Fibroblast of skin of right quadriceps (primary cell): Measurements from ENCODE around the gene DDX43.
A peak's percentile ranks its signal among the peaks of the same experiment; 100 is the strongest.
"Not testable (repeated sequence)": the region's sequence is repeated elsewhere in the genome, so short reads cannot be mapped to it uniquely, and the experiment has no call there.

ENCODE experiments used
- DNase-seq: peaks from one replicate; pipeline ENCODE4 v3.0.0-alpha.2; 2013

Gene DDX43

DNA sequence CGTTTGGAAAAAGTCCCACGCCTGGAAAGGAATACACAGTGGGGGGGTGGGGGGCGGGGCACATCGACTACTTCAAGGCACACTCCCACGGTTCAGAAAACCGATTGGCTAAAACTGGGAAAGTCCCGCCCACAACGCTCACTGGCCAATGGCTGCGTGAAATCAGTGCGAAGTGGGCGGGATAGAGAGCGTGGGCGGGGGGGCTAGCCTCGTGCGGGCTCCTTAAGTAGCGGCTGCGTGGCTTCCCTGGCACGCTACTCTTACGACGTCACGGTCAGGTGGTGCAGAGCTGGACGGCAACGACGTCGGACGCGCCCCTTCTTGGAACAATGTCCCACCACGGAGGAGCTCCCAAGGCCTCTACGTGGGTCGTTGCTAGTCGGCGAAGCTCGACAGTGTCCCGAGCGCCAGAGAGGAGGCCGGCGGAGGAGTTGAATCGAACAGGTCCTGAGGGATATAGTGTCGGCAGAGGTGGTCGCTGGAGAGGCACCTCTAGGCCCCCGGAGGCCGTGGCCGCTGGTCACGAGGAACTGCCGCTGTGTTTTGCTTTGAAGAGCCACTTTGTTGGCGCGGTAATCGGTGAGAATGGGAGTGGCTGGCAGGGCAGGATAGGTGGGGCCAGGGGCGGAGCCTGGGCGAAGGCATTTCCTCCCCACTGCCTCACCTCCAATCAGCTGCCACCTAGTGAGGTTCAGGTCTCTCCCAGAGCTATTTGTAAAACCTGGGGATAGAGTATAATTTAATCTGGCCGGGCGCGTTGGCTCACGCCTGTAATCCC lies at the start of gene DDX43:
Gene DDX43, plus strand, starts transcription at position 252 of the 778 bp plus-strand sequence. Its CDS starts 78 bp downstream, at position 330.
- peak; percentile 45 for DNase-seq

GRCh38 chr6:73348550-73349204 lies 46.0 kb upstream of the DDX43 start:
- no peak for DNase-seq

DNA sequence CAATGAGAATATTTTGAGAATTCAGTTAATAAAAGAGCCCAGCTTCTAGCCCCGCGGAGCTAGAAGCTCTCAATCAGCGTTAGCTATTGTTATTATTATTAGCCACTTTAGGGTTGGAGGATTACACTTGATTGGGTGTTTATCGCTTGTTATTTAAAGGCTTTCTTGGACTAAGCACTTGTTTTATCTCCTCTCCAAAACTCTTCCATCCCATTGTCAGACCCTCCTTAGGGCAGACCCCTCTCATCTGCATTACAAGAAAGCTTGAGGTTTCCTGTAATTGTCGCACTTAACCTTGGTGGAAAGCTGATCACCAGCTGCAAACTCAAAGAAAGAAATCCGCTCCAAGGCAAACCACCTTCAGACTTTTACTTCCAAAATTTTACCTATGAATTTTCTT lies 45.3 kb upstream of the DDX43 start:
- DNase-seq, result no peak

- DNase-seq, result no peak
Observed at GRCh38 chr6:73353636-73354593, 40.7 kb upstream of the DDX43 start, which contains the start of gene DPPA5. TSS of gene DPPA5 (minus strand) at chr6:73354276. CDS start at chr6:73354225, 51 bp downstream.

DNA sequence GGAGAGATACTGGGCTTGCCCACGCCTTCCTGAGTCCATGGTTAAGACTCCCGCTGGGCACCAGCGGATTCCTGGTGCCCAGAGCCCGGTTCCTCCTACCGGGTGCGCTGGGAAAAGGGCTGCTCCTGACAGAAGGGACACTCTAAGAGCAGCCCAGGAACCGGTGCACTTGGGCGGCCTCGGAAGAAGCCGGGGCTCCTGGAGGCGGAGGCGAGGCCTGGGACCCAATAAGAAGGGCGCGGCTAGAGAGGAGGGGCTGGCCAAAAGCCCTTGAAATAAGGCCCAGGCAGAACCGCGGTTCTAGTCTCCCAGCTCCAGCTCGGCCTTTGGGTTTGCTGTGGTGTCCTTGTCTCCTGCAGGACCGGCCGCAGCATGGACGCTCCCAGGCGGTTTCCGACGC lies 32.3 kb upstream of the DDX43 start, which contains the start of gene KHDC3L:
Gene KHDC3L, plus strand, starts transcription at position 301 of the 400 bp plus-strand sequence. Its CDS starts 72 bp downstream, at position 373.
- DNase-seq, result no peak

DNA sequence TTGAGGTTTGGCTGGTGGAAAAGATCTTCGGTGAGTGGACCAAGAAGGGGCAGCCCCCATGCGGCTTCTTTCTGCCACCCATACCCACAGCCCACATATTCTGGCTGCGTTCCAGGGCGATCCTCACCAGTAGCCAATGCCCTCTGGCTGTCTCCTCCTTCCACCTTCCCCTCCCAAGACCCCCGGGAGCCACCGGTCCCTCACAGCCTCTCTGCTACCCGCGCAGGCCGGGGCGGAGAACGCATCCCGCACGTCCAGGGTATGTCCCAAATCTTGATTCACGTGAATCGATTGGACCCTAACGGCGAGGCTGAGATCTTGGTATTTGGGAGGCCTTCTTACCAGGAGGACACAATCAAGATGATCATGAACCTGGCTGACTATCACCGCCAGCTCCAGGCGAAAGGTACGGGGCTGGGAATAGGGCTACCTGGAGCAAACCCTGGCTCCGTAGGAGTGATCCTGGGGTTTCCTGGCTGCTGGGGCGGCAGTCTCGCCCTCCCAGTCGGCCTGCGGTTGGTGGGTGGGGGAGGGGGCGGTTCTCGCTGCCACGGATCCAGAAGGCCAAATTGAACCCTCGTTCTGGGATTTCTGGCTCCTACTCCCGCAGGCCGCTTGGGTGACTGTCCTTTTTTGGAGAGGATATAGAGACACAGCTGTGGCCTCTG lies 31.6 kb upstream of the DDX43 start:
- DNase-seq, result no peak

GRCh38 chr6:73363537-73363875 lies 31.1 kb upstream of the DDX43 start:
- no peak for DNase-seq

- no peak for DNase-seq
Observed at GRCh38 chr6:73364121-73364520, 30.5 kb upstream of the DDX43 start.

GRCh38 chr6:73364549-73364948 lies 30.1 kb upstream of the DDX43 start:
- no peak for DNase-seq

- DNase-seq, result no peak
Observed at GRCh38 chr6:73367761-73368355, 26.8 kb upstream of the DDX43 start.

DNA sequence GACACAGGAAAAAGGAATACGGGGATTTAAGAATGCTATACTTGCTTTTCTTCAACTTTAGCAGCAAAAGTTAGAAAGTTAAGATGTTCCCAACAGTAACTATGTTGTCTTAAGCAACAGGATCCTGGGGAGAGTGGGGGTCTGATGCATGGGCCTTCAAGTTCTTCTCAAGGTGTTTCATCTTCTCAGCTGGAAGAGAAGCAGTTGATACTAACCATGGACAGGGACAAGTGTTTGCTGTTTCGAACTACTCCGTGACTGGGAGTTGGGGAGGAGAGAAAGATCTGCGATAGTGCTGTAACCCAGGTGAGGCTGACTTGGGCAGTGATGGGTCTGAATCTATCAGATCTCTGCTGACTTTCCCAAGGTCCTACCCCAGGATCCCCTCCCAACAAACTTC lies 26.0 kb upstream of the DDX43 start:
- DNase-seq, result no peak

DNA sequence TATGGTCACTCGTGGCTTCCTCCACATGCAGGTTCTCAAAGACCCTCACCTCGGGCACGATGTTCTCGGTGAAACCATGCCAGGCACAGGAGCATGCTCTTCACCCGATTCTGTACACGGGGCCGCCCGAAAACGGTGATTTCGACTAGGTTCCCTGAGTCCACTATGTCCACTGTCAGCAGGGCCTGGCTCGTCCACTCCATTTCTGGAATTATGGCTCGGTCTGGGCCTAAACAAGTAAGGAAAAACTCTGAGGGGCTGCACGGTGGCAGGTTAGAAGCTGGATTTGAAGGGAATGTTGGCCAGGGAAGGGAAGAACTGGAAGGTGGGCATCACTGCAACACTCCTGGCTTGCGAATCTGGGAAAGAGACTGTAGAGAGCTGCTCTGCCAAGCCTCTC lies 25.5 kb upstream of the DDX43 start:
- no peak for DNase-seq

DNA sequence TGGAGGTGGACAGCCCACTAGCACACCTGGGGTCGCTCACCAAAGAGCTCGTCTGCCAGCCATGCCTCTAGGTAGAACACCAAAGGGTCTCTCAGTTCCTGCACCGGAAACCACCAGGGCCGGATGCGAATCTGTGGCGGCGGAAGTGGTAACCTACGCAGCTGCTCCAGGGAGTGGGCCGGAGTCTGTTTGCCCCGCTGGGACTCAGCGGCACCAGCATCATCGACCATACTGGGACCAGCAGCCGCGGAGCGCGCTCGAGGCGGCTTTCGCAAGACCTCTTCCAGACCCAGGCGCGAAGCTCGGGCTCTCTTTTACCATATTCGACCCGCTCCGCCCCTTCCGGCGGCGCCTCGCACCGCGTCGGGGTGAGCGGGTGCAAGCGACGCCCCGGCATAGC lies 25.1 kb upstream of the DDX43 start, which contains the start of gene OOEP:
Gene OOEP, minus strand, starts transcription at position 335 of the 400 bp plus-strand sequence. Its CDS starts 105 bp downstream, at position 230.
- DNase-seq, result no peak

GRCh38 chr6:73371984-73372383 lies 22.6 kb upstream of the DDX43 start:
- DNase-seq, result no peak

DNA sequence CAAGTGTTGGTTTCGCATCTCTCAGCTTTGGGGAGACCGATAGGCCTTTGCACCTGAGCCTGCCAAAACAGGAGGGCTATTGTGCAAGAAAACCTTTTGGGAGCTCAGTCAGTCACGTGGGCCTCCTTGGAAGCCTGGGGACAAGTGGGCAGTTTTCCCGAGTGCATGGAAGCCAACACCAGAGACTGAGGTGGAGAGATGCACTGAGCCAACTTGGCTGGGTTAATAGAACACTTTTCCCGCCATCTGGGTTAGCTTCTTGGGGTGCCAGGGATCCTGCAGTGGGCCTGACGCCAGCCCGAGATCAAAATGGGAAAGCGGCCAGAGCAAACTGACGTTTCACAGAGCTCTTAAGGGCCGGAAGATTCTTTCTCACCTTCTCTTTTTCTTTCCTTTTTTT lies 22.1 kb upstream of the DDX43 start:
- no peak for DNase-seq

DNA sequence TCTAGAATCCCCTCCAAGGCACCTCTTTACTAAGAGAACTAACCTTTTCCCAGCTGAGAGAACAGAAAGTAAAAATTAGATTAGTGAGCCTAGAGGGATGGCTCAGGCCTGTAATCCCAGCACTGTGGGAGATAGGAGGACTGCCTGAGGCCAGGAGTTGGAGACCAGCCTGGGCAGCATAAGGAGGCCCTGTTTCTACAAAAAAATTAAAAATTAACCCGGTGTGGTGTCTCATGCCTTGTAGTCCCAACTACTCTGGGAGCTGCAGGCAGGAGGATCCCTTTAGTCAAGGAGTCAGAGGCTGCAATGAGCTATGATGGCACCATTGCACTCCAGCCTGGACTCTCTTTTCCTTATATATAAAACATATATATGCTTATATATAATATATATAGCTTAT lies 19.4 kb upstream of the DDX43 start:
- no peak for DNase-seq

- no peak for DNase-seq
Observed at GRCh38 chr6:73377225-73377624, 17.4 kb upstream of the DDX43 start.

- DNase-seq, result not testable (repeated sequence)
Observed at GRCh38 chr6:73381531-73381930, 13.1 kb upstream of the DDX43 start.

DNA sequence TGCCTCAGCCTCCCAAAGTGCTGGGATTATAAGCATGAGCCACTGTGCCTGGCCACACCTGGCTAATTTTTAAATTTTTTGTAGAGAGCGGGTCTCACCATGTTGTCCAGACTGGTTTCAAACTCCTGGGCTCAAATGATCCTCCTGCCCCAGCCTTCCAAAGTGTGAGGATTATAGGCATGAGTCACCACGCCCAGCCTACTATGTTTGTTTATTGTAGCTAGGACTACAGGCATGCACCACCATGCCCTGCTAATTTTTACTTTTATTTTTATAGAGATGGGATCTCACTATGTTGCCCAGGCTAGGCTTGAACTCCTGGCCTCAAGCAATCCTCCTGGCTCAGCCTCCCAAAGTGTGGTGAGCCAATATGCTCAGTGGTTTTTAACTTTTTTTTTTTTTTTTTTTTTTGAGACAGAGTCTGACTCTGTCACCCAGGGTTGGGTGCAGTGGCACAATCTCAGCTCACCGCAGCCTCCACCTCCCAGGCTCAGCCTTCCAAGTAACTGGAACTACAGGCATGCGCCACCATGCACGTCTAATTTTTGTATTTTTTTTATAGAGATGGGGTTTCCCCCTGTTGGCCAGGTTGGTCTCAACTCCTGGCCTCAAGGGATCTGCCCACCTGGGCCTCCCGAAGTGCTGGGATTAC lies 12.0 kb upstream of the DDX43 start:
- peak; percentile 21 for DNase-seq

- no peak for DNase-seq
Observed at GRCh38 chr6:73388433-73388799, 6.2 kb upstream of the DDX43 start.

DNA sequence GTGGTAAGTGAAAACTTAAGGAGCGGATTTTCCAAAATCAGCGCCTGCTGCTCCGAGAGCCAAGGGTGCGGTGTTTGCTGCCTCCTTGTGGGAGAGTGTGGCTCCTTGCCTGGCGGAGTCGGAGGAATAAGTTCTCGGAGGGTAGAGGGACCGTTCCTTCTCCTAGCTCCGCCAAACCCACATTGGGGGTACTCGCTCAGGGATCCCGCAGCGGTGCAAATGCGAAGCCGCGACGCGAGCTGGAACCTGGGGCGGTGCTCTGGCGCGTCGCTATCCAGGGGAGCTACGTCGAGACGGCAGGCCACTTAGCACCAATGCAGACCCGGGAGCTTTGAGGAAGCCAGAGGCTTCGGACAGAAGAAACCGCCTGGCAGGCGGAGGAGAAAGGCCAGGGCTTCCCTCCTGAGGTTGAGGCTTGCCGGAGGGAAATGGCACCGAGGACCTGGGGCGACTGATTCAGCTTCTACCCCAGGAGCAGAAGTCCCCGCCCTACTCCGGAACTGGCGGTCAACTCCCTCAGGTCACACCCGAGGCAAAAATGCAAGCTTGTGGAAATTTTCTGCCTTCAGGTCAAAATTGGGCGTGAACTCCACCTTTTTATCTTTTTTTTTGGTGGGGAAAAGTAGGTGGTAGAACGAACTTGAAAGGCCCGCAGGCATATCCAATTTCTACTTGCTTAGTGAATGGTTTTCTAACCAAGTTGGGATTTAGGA lies 5.7 kb upstream of the DDX43 start:
- DNase-seq, result peak; percentile 61
